H9 (cell line): Measurements from ENCODE around the gene FAM131C. TPM values are rescaled to one million over a fixed set of nuclear protein-coding genes. Genes with fewer than 3 reads are reported as not detected.
"Not testable (repeated sequence)": the region's sequence is repeated elsewhere in the genome, so short reads cannot be mapped to it uniquely, and the experiment has no call there.

Experiments
- DNase-seq: peaks from one replicate; pipeline ENCODE4 v3.0.0-alpha.2; 2017
- H2AFZ ChIP-seq: one replicate; pipeline ENCODE4 v1.6.1; 2013; ENCODE audit warnings: mild to moderate bottlenecking, low read length, control low read depth, moderate library complexity
- H2AK5ac ChIP-seq: 2 replicates; pipeline ENCODE4 v1.6.1; 2013; ENCODE audit warnings: low read length, control low read depth, mixed read lengths; ENCODE audit not compliant: insufficient read length
- H2BK120ac ChIP-seq: one replicate; pipeline ENCODE4 v1.6.1; 2013; ENCODE audit warnings: low read depth, mild to moderate bottlenecking, low read length, control low read depth, inconsistent platforms; ENCODE audit not compliant: poor library complexity, severe bottlenecking
- H2BK12ac ChIP-seq: 2 replicates; pipeline ENCODE4 v1.6.1; 2013; ENCODE audit warnings: low read length, control low read depth, mixed read lengths, low read depth; ENCODE audit not compliant: insufficient read length
- H2BK15ac ChIP-seq: 2 replicates; pipeline ENCODE4 v1.6.1; 2013; ENCODE audit warnings: low read depth, low read length, control low read depth
- H2BK20ac ChIP-seq: one replicate; pipeline ENCODE4 v1.6.1; 2013; ENCODE audit warnings: low read depth, mild to moderate bottlenecking, low read length, control low read depth, inconsistent platforms; ENCODE audit not compliant: poor library complexity, severe bottlenecking
- H2BK5ac ChIP-seq: 2 replicates; pipeline ENCODE4 v1.6.1; 2013; ENCODE audit warnings: low read length, control low read depth, mixed read lengths; ENCODE audit not compliant: insufficient read length
- H3K14ac ChIP-seq: 2 replicates; pipeline ENCODE4 v1.6.1; 2013; ENCODE audit warnings: low read length, control low read depth; ENCODE audit not compliant: insufficient read depth
- H3K18ac ChIP-seq: 2 replicates; pipeline ENCODE4 v1.6.1; 2013; ENCODE audit warnings: low read depth, mild to moderate bottlenecking, mixed read lengths, low read length, control low read depth; ENCODE audit not compliant: insufficient read length
- H3K23ac ChIP-seq: 2 replicates; pipeline ENCODE4 v1.6.1; 2013; ENCODE audit warnings: low read length, control low read depth, mixed read lengths, low read depth; ENCODE audit not compliant: insufficient read length
- H3K23me2 ChIP-seq: 2 replicates; pipeline ENCODE4 v1.6.1; 2013; ENCODE audit warnings: low read depth, mild to moderate bottlenecking, mixed read lengths, low read length, control low read depth; ENCODE audit not compliant: insufficient read length, poor library complexity, severe bottlenecking
- H3K27ac ChIP-seq: 2 replicates; pipeline ENCODE4 v1.5.1; 2013; ENCODE audit warnings: low read length, control low read depth, mixed read lengths, low read depth; ENCODE audit not compliant: insufficient read length
- H3K27me3 ChIP-seq: 2 replicates; pipeline ENCODE4 v1.6.1; 2013; ENCODE audit warnings: low read length, control low read depth, inconsistent platforms; ENCODE audit not compliant: insufficient read depth
- H3K4ac ChIP-seq: 2 replicates; pipeline ENCODE4 v1.6.1; 2013; ENCODE audit warnings: low read depth, mild to moderate bottlenecking, control low read depth, inconsistent platforms, low read length, moderate library complexity
- H3K4me1 ChIP-seq: 2 replicates; pipeline ENCODE4 v1.6.1; 2013; ENCODE audit warnings: low read length, control low read depth, inconsistent platforms; ENCODE audit not compliant: insufficient read depth
- H3K4me2 ChIP-seq: 2 replicates; pipeline ENCODE4 v1.6.1; 2013; ENCODE audit warnings: low read length, control low read depth, mixed read lengths; ENCODE audit not compliant: insufficient read length, insufficient read depth
- H3K56ac ChIP-seq: 2 replicates; pipeline ENCODE4 v1.6.1; 2013; ENCODE audit warnings: low read depth, mild to moderate bottlenecking, mixed read lengths, low read length, control low read depth; ENCODE audit not compliant: insufficient read length
- H3K79me1 ChIP-seq: 2 replicates; pipeline ENCODE4 v1.6.1; 2013; ENCODE audit warnings: low read depth, mild to moderate bottlenecking, moderate library complexity, low read length, control low read depth, inconsistent platforms; ENCODE audit not compliant: insufficient read depth, poor library complexity, severe bottlenecking
- H3K79me2 ChIP-seq: 2 replicates; pipeline ENCODE4 v1.6.1; 2013; ENCODE audit warnings: low read length, control low read depth, inconsistent platforms; ENCODE audit not compliant: insufficient read depth
- H3K9ac ChIP-seq: 2 replicates; pipeline ENCODE4 v1.6.1; 2013; ENCODE audit warnings: low read length, control low read depth, mixed read lengths; ENCODE audit not compliant: insufficient read length; ENCODE audit errors: extremely low read depth
- H3K9me3 ChIP-seq: one replicate; pipeline ENCODE4 v1.6.1; 2013; ENCODE audit warnings: low read depth, low read length, inconsistent platforms; ENCODE audit not compliant: control insufficient read depth
- H3T11ph ChIP-seq: one replicate; pipeline ENCODE4 v1.6.1; 2013; ENCODE audit warnings: mild to moderate bottlenecking, low read length, control low read depth, inconsistent platforms
- H4K20me1 ChIP-seq: one replicate; pipeline ENCODE4 v1.6.1; 2013; ENCODE audit not compliant: control insufficient read depth, insufficient read length, insufficient read depth
- H4K5ac ChIP-seq: 2 replicates; pipeline ENCODE4 v1.6.1; 2013; ENCODE audit warnings: low read depth, mild to moderate bottlenecking, mixed read lengths, low read length, control low read depth; ENCODE audit not compliant: insufficient read length
- H4K8ac ChIP-seq: replicated peaks from 2 replicates; pipeline ENCODE4 v1.6.1; 2013; ENCODE audit warnings: low read length, control low read depth, mixed read lengths, low read depth; ENCODE audit not compliant: insufficient read length
- H4K91ac ChIP-seq: 2 replicates; pipeline ENCODE4 v1.6.1; 2013; ENCODE audit warnings: low read depth, mild to moderate bottlenecking, moderate library complexity, mixed read lengths, low read length, control low read depth; ENCODE audit not compliant: insufficient read length
- H3K27ac Mint-ChIP-seq, 3 experiments: 2 replicates in 2 of 3; 3 replicates in 1 of 3; pipeline ENCODE4 v1.8.0; 2020 to 2021; ENCODE audit warnings: mixed read lengths in 3 of 3, mild to moderate bottlenecking in 1 of 3, moderate library complexity in 1 of 3
- H3K27me3 Mint-ChIP-seq: 2 replicates; pipeline ENCODE4 v1.8.0; 2021; ENCODE audit warnings: low read depth, mild to moderate bottlenecking, moderate library complexity, mixed read lengths
- H3K36me3 Mint-ChIP-seq, 3 experiments: 2 replicates in 2 of 3; 3 replicates in 1 of 3; pipeline ENCODE4 v1.8.0; 2020 to 2021; ENCODE audit warnings: low read depth in 3 of 3, mixed read lengths in 3 of 3; ENCODE audit not compliant: insufficient read depth in 1 of 3
- H3K4me1 Mint-ChIP-seq, 2 experiments: 2 replicates each; pipeline ENCODE4 v1.8.0; 2020; ENCODE audit warnings: mixed read lengths in 2 of 2
- H3K4me3 Mint-ChIP-seq, 2 experiments: 2 replicates in 1 of 2; 3 replicates in 1 of 2; pipeline ENCODE4 v1.8.0; 2020 to 2021; ENCODE audit warnings: mild to moderate bottlenecking in 2 of 2, mixed read lengths in 2 of 2, moderate library complexity in 1 of 2
- H3K9me3 Mint-ChIP-seq, 2 experiments: 2 replicates in 1 of 2; 3 replicates in 1 of 2; pipeline ENCODE4 v1.8.0; 2020; ENCODE audit warnings: mild to moderate bottlenecking in 2 of 2, mixed read lengths in 2 of 2, moderate library complexity in 1 of 2
- WGBS: extraction: QIAGEN DNeasy Blood & Tissue Kit; methylation state at CpG from one replicate; pipeline ENCODE4 v1.1.7; 2013; ENCODE audit warnings: missing lambda C conversion rate, low lambda C conversion rate, mixed read lengths; ENCODE audit not compliant: insufficient read length; ENCODE audit errors: extremely low coverage; 5-methylcytosine and 5-hydroxymethylcytosine counted together
- total RNA-seq: library from RNA; stranded (reverse); gene quantifications from 2 replicates; pipeline ENCODE4 v1.2.1, GENCODE V29; 2021

The FAM131C gene
- total RNA-seq, 1 experiment from 2014 or later, result 0.61 TPM

GRCh38 chr1:16033103-16033632 lies 40.3 kb downstream of the FAM131C start:
- not testable (repeated sequence) for H3K18ac ChIP-seq, H4K5ac ChIP-seq
- H3K4me1 Mint-ChIP-seq, result peaks cover 10 to 20% of the 10 kb centered on the region in 2 experiments

More at GRCh38 chr1:16033103-16033632, 40.3 kb downstream of the FAM131C start:
- H4K20me1 ChIP-seq, H3K27ac ChIP-seq, H3K23me2 ChIP-seq, H2BK15ac ChIP-seq, H3K23ac ChIP-seq, H2BK20ac ChIP-seq, H3K4me1 ChIP-seq, H3K4me2 ChIP-seq, H2BK5ac ChIP-seq, H3K14ac ChIP-seq, DNase-seq, H2BK120ac ChIP-seq, H3K9me3 ChIP-seq, H2AFZ ChIP-seq, H3T11ph ChIP-seq, H3K9ac ChIP-seq, H4K8ac ChIP-seq, H2BK12ac ChIP-seq, H3K4ac ChIP-seq, H3K9me3 Mint-ChIP-seq, H3K27ac Mint-ChIP-seq, H3K56ac ChIP-seq, H3K27me3 Mint-ChIP-seq, H3K27me3 ChIP-seq, H3K4me3 Mint-ChIP-seq, H2AK5ac ChIP-seq, H3K79me1 ChIP-seq, H3K36me3 Mint-ChIP-seq, H3K79me2 ChIP-seq, H4K91ac ChIP-seq: not testable (repeated sequence)
- WGBS, result no CpG with 5 or more reads among the region's 7 CpGs
